ENCODE data around the gene CSNK1A1L.
A peak's percentile ranks its signal among the peaks of the same experiment; 100 is the strongest.
"Not testable (repeated sequence)": the region's sequence is repeated elsewhere in the genome, so short reads cannot be mapped to it uniquely, and the experiment has no call there.

Gene CSNK1A1L

GRCh38 chr13:37102896-37103295, 2.6 kb downstream of the CSNK1A1L start:
- no peak for FAIRE-seq

- no peak for FAIRE-seq
These were observed 4.3 kb downstream of the CSNK1A1L start for GRCh38 chr13:37101201-37101600.

- no peak for FAIRE-seq
These were observed 4.7 kb downstream of the CSNK1A1L start for GRCh38 chr13:37100731-37101130.

- no peak for FAIRE-seq
These were observed 8.4 kb downstream of the CSNK1A1L start for GRCh38 chr13:37097076-37097475.

- FAIRE-seq, result no peak
These were observed 10.6 kb downstream of the CSNK1A1L start for GRCh38 chr13:37094840-37095239.

GRCh38 chr13:37094099-37094498, 11.4 kb downstream of the CSNK1A1L start:
- no peak for FAIRE-seq

GRCh38 chr13:37091835-37092234, 13.6 kb downstream of the CSNK1A1L start:
- no peak for FAIRE-seq

GRCh38 chr13:37090912-37091311, 14.6 kb downstream of the CSNK1A1L start:
- no peak for FAIRE-seq

GRCh38 chr13:37089495-37089894, 16.0 kb downstream of the CSNK1A1L start:
- no peak for FAIRE-seq

GRCh38 chr13:37087486-37087885, 18.0 kb downstream of the CSNK1A1L start:
- FAIRE-seq, result no peak

GRCh38 chr13:37085606-37086005, 19.9 kb downstream of the CSNK1A1L start:
- FAIRE-seq, result no peak

GRCh38 chr13:37076818-37077217, 28.6 kb downstream of the CSNK1A1L start:
- FAIRE-seq, result no peak

GRCh38 chr13:37075164-37075563, 30.3 kb downstream of the CSNK1A1L start:
- FAIRE-seq, result no peak

GRCh38 chr13:37074703-37075102, 30.8 kb downstream of the CSNK1A1L start:
- peak; percentile 75 for FAIRE-seq

GRCh38 chr13:37072024-37072423, 33.4 kb downstream of the CSNK1A1L start:
- FAIRE-seq, result no peak

GRCh38 chr13:37070956-37071355, 34.5 kb downstream of the CSNK1A1L start:
- no peak for FAIRE-seq

GRCh38 chr13:37070145-37070695, 35.2 kb downstream of the CSNK1A1L start:
- FAIRE-seq, result no peak

- no peak for FAIRE-seq
These were observed 35.8 kb downstream of the CSNK1A1L start for GRCh38 chr13:37069597-37070103.

- peak; percentile 83 for FAIRE-seq
These were observed 36.5 kb downstream of the CSNK1A1L start for GRCh38 chr13:37068962-37069361.

- FAIRE-seq, result no peak
These were observed 37.6 kb downstream of the CSNK1A1L start for GRCh38 chr13:37067874-37068273.

- FAIRE-seq, result no peak
These were observed 39.5 kb downstream of the CSNK1A1L start for GRCh38 chr13:37065890-37066526.

GRCh38 chr13:37059848-37060192, 45.6 kb downstream of the CSNK1A1L start:
- no peak for FAIRE-seq

- no peak for FAIRE-seq
These were observed 46.3 kb downstream of the CSNK1A1L start, which contains the start of gene SUPT20H for GRCh38 chr13:37058910-37059847. SUPT20H (minus strand) TSS chr13:37059688; CDS start chr13:37051490, 8,198 bp downstream.

GRCh38 chr13:37056228-37056627, 49.2 kb downstream of the CSNK1A1L start:
- FAIRE-seq, result not testable (repeated sequence)

Measured in TTC549 (cell line).